ENCODE measurements around the gene PRR13. TPM values are rescaled to one million over a fixed set of nuclear protein-coding genes. Genes with fewer than 3 reads are reported as not detected.

PRR13 gene
- total and polyA plus RNA-seq, 2 donors (not counting 3 experiments of a cell fraction or from before 2014, with no cell fraction given), result 68.9 to 139 TPM

GRCh38 chr12:53462935-53463334, 21.4 kb downstream of the PRR13 start:
- no peak overlapping the region for H3K4me3 ChIP-seq (replicated peaks in 1 of 3; ENCODE audit: insufficient read depth in 1 of 3, low read depth in 1 of 3, low read length in 3 of 3)
- H3K36me3 ChIP-seq (ENCODE audit: control insufficient read depth in 2 of 2, extremely low read depth in 1 of 2, insufficient read depth in 2 of 2, low read length in 2 of 2), result peaks cover 70 to 87% of the 10 kb centered on the region in 2 experiments
- no peaks in the 10 kb centered on the region for H3K9me3 ChIP-seq (replicated peaks; ENCODE audit: control insufficient read depth, insufficient read depth, low read length)
- dilution Hi-C loops (cut with MboI; ENCODE audit: extremely low pct_ligation_motif_present, low sequenced_read_pairs) (no loop called here), intact Hi-C loops (cut with micrococcal nuclease) (no loop called here)
- POLR2A ChIA-PET, result no interaction called here
- no peak for TF ChIP-seq POLR2AphosphoS5 (IDR thresholded peaks at IDR 0.05; ENCODE audit: insufficient read depth, low read depth, low read length)
- peaks cover 89% of the 10 kb centered on the region for H3K79me2 ChIP-seq (ENCODE audit: control insufficient read depth, insufficient read depth, low read length)
- H4K20me1 ChIP-seq (replicated peaks; ENCODE audit: control insufficient read depth, extremely low read depth, insufficient read depth, low read length), result peaks cover 24% of the 10 kb centered on the region
- CTCF ChIA-PET, result interaction anchor here (1.2 kb wide), 1 partner anchor 14 kb away, joined by 6 read pairs; no protein-coding TSS in a partner anchor
- H3K9me1 ChIP-seq (replicated peaks; ENCODE audit: control insufficient read depth, extremely low read depth, insufficient read depth, low read length), result no peaks in the 10 kb centered on the region
- BruUV-seq (replicated peaks), result no TSS peak
- no peaks in the 10 kb centered on the region for H3K27me3 ChIP-seq (ENCODE audit: control insufficient read depth in 2 of 2, insufficient read depth in 2 of 2, low read length in 2 of 2)
- no peak overlapping the region for H3K4me2 ChIP-seq (ENCODE audit: insufficient read depth, low read length)
- H3K27ac ChIP-seq (ENCODE audit: insufficient read depth, low read depth, low read length), result no peak overlapping the region
- FAIRE-seq, result no peak
- no peaks in the 10 kb centered on the region for H3K4me1 ChIP-seq (ENCODE audit: control insufficient read depth, extremely low read depth, insufficient read depth, low read length)
- DNase-seq (ENCODE audit: low read depth, low spot score), result no peak
- H3K9ac ChIP-seq (replicated peaks; ENCODE audit: extremely low read depth, insufficient read depth, low read length), result no peak overlapping the region
- no peak overlapping the region for H2AFZ ChIP-seq (ENCODE audit: low read depth, low read length)

- no peak overlapping the region for H3K9ac ChIP-seq (replicated peaks; ENCODE audit: extremely low read depth, insufficient read depth, low read length)
- FAIRE-seq, result no peak
- no peaks in the 10 kb centered on the region for H3K9me3 ChIP-seq (replicated peaks; ENCODE audit: control insufficient read depth, insufficient read depth, low read length)
- ChIA-PET POLR2A (interaction anchor here (0.5 to 1.3 kb wide), 3 partner anchors 9 to 269 kb away, joined by 3 to 14 read pairs (median 5); no protein-coding TSS in a partner anchor), CTCF (interaction anchor here (0.9 to 1.8 kb wide), 3 partner anchors 9 to 13 kb away, joined by 3 to 9 read pairs (median 3); no protein-coding TSS in a partner anchor)
- peaks cover 73 to 94% of the 10 kb centered on the region in 2 experiments for H3K36me3 ChIP-seq (ENCODE audit: control insufficient read depth in 2 of 2, extremely low read depth in 1 of 2, insufficient read depth in 2 of 2, low read length in 2 of 2)
- peaks cover 27% of the 10 kb centered on the region for H4K20me1 ChIP-seq (replicated peaks; ENCODE audit: control insufficient read depth, extremely low read depth, insufficient read depth, low read length)
- dilution Hi-C loops (cut with MboI; ENCODE audit: extremely low pct_ligation_motif_present, low sequenced_read_pairs) (no loop called here), intact Hi-C loops (cut with micrococcal nuclease) (no loop called here)
- no peak overlapping the region for H2AFZ ChIP-seq (ENCODE audit: low read depth, low read length)
- no peak for DNase-seq (ENCODE audit: low read depth, low spot score)
- no peaks in the 10 kb centered on the region for H3K4me1 ChIP-seq (ENCODE audit: control insufficient read depth, extremely low read depth, insufficient read depth, low read length)
- peaks cover 88% of the 10 kb centered on the region for H3K79me2 ChIP-seq (ENCODE audit: control insufficient read depth, insufficient read depth, low read length)
- no peak overlapping the region for H3K4me3 ChIP-seq (replicated peaks in 1 of 3; ENCODE audit: insufficient read depth in 1 of 3, low read depth in 1 of 3, low read length in 3 of 3)
- no peak overlapping the region for H3K4me2 ChIP-seq (ENCODE audit: insufficient read depth, low read length)
- no peak overlapping the region for H3K27ac ChIP-seq (ENCODE audit: insufficient read depth, low read depth, low read length)
- no peaks in the 10 kb centered on the region for H3K27me3 ChIP-seq (ENCODE audit: control insufficient read depth in 2 of 2, insufficient read depth in 2 of 2, low read length in 2 of 2)
- BruUV-seq (replicated peaks), result no TSS peak
- no peaks in the 10 kb centered on the region for H3K9me1 ChIP-seq (replicated peaks; ENCODE audit: control insufficient read depth, extremely low read depth, insufficient read depth, low read length)
- TF ChIP-seq POLR2AphosphoS5 (IDR thresholded peaks at IDR 0.05; ENCODE audit: insufficient read depth, low read depth, low read length) (peak; percentile 18), EZH2 (IDR thresholded peaks at IDR 0.05; ENCODE audit: borderline replicate concordance, low read depth, low read length, severe bottlenecking) (no peak)
Observed at GRCh38 chr12:53463802-53464560, 22.4 kb downstream of the PRR13 start.
